ENCODE measurements around the gene C4orf50.

DNA sequence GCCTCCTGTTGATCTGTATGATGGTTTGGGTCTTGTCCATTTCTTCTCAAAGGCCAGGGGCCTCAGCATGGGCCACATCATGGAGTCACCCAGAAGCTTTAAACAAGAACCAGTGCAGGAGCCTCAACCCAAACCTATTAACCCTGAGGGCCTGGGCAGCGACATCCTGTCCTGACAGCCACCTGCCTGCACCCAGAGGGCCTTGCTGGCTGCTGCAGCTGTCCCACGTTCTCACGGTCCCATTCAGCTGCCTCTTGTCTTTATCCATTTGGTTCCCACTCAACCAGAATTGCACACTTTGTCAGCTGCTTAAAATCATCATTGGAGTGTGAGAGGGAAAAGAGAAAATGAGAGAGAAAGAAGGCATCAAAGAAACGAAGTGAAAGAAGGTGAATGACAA lies 21.6 kb downstream of the C4orf50 start:
- TF ChIP-seq, protein P1, sequence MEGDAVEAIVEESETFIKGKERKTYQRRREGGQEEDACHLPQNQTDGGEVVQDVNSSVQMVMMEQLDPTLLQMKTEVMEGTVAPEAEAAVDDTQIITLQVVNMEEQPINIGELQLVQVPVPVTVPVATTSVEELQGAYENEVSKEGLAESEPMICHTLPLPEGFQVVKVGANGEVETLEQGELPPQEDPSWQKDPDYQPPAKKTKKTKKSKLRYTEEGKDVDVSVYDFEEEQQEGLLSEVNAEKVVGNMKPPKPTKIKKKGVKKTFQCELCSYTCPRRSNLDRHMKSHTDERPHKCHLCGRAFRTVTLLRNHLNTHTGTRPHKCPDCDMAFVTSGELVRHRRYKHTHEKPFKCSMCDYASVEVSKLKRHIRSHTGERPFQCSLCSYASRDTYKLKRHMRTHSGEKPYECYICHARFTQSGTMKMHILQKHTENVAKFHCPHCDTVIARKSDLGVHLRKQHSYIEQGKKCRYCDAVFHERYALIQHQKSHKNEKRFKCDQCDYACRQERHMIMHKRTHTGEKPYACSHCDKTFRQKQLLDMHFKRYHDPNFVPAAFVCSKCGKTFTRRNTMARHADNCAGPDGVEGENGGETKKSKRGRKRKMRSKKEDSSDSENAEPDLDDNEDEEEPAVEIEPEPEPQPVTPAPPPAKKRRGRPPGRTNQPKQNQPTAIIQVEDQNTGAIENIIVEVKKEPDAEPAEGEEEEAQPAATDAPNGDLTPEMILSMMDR (conservative IDR thresholded peaks at IDR 0.05), result no peak
- TF ChIP-seq EZH2 (IDR thresholded peaks at IDR 0.05; ENCODE audit: low read depth), result no peak

All from PC-9 (cell line).